Esophagus muscularis mucosa (tissue), 4 donors: Measurements from ENCODE around the gene BZW2.

Source experiments
- EP300 ChIP-seq: sonication (generic); formaldehyde crosslinking; IDR thresholded peaks from one replicate; pipeline ENCODE4 v1.6.1; 2017; ENCODE audit warnings: antibody characterized with exemption
- POLR2A ChIP-seq: fragments of 450-650 bp; IDR thresholded peaks from one replicate; pipeline ENCODE4 v1.6.1; 2017; ENCODE audit warnings: antibody characterized with exemption, moderate library complexity, mild to moderate bottlenecking, low read depth
- POLR2AphosphoS5 ChIP-seq, 2 donors: sonication (generic); formaldehyde crosslinking; IDR thresholded peaks; one replicate each; pipeline ENCODE4 v1.6.1; 2017; ENCODE audit warnings: antibody characterized with exemption in 2 of 2
- TF ChIP-seq, protein P1 (sequence below), 3 experiments: fragments of 200-600 bp in 2 of 3; fragments of 450-650 bp in 1 of 3; sonication (generic) in 2 of 3; IDR thresholded peaks; one replicate each; pipeline ENCODE4 v1.5.1; 2017 to 2019; ENCODE audit warnings: antibody characterized with exemption in 3 of 3, mild to moderate bottlenecking in 2 of 3, moderate library complexity in 1 of 3

- no peak for TF ChIP-seq POLR2A
- TF ChIP-seq, protein P1, sequence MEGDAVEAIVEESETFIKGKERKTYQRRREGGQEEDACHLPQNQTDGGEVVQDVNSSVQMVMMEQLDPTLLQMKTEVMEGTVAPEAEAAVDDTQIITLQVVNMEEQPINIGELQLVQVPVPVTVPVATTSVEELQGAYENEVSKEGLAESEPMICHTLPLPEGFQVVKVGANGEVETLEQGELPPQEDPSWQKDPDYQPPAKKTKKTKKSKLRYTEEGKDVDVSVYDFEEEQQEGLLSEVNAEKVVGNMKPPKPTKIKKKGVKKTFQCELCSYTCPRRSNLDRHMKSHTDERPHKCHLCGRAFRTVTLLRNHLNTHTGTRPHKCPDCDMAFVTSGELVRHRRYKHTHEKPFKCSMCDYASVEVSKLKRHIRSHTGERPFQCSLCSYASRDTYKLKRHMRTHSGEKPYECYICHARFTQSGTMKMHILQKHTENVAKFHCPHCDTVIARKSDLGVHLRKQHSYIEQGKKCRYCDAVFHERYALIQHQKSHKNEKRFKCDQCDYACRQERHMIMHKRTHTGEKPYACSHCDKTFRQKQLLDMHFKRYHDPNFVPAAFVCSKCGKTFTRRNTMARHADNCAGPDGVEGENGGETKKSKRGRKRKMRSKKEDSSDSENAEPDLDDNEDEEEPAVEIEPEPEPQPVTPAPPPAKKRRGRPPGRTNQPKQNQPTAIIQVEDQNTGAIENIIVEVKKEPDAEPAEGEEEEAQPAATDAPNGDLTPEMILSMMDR (IDR thresholded peaks at IDR 0.05): no peak
- TF ChIP-seq POLR2AphosphoS5 (IDR thresholded peaks at IDR 0.05): no peak
- no peak for TF ChIP-seq EP300
Observed at GRCh38 chr7:16684935-16685334, 39.0 kb downstream of the BZW2 start.
